ENCODE measurements around the gene ENDOV. TPM values are rescaled to one million over a fixed set of nuclear protein-coding genes. Genes with fewer than 3 reads are reported as not detected.

Gene ENDOV
- total and polyA plus RNA-seq, 2 donors (not counting 1 experiment from before 2014, with no cell fraction given): 13.1 to 28.7 TPM

- TF ChIP-seq EZH2 (IDR thresholded peaks at IDR 0.05; ENCODE audit: low read length, missing control alignments): no peak
- no peak for TF ChIP-seq CTCF (conservative IDR thresholded peaks at IDR 0.05 in 1 of 2, IDR thresholded peaks at IDR 0.05 in 1 of 2; ENCODE audit: low read depth in 1 of 2, low read length in 2 of 2)
- no peak overlapping the region for H3K27ac ChIP-seq (ENCODE audit: insufficient read depth, low read length)
- H3K4me3 ChIP-seq (replicated peaks in 1 of 4; ENCODE audit: control extremely low read depth in 1 of 4, insufficient read depth in 1 of 4, low read depth in 3 of 4, low read length in 4 of 4): no peak overlapping the region
- no peak overlapping the region for H2AFZ ChIP-seq (ENCODE audit: low read length)
- no peaks in the 10 kb centered on the region for H4K20me1 ChIP-seq (ENCODE audit: control insufficient read depth, extremely low read depth, insufficient read depth, low read length)
- H3K79me2 ChIP-seq (ENCODE audit: control insufficient read depth, insufficient read depth, low read length): no peaks in the 10 kb centered on the region
- H3K4me2 ChIP-seq (ENCODE audit: extremely low read depth, insufficient read depth, low read length): no peak overlapping the region
- no peaks in the 10 kb centered on the region for H3K4me1 ChIP-seq (ENCODE audit: control insufficient read depth, extremely low read depth, insufficient read depth, low read length)
- no peaks in the 10 kb centered on the region for H3K9me3 ChIP-seq (ENCODE audit: control insufficient read depth, insufficient read depth, low read depth, low read length)
- DNase-seq (ENCODE audit: low read depth in 2 of 2): no peak
- H3K9ac ChIP-seq (ENCODE audit: insufficient read depth, low read length): no peak overlapping the region
- H3K36me3 ChIP-seq (ENCODE audit: control insufficient read depth, insufficient read depth, low read length): peaks cover 49% of the 10 kb centered on the region
- H3K27me3 ChIP-seq (ENCODE audit: control insufficient read depth, insufficient read depth, low read length): no peaks in the 10 kb centered on the region
These were observed 37.2 kb upstream of the ENDOV start for GRCh38 chr17:80377798-80378197.

- H4K20me1 ChIP-seq (ENCODE audit: control insufficient read depth, extremely low read depth, insufficient read depth, low read length): no peaks in the 10 kb centered on the region
- DNase-seq (ENCODE audit: low read depth in 2 of 2): no peak
- no peaks in the 10 kb centered on the region for H3K27me3 ChIP-seq (ENCODE audit: control insufficient read depth, insufficient read depth, low read length)
- H3K4me2 ChIP-seq (ENCODE audit: extremely low read depth, insufficient read depth, low read length): no peak overlapping the region
- no peak overlapping the region for H3K27ac ChIP-seq (ENCODE audit: insufficient read depth, low read length)
- no peak overlapping the region for H2AFZ ChIP-seq (ENCODE audit: low read length)
- H3K36me3 ChIP-seq (ENCODE audit: control insufficient read depth, insufficient read depth, low read length): peaks cover 49% of the 10 kb centered on the region
- no peaks in the 10 kb centered on the region for H3K9me3 ChIP-seq (ENCODE audit: control insufficient read depth, insufficient read depth, low read depth, low read length)
- no peaks in the 10 kb centered on the region for H3K79me2 ChIP-seq (ENCODE audit: control insufficient read depth, insufficient read depth, low read length)
- H3K9ac ChIP-seq (ENCODE audit: insufficient read depth, low read length): no peak overlapping the region
- H3K4me3 ChIP-seq (replicated peaks in 1 of 4; ENCODE audit: control extremely low read depth in 1 of 4, insufficient read depth in 1 of 4, low read depth in 3 of 4, low read length in 4 of 4): no peak overlapping the region
- H3K4me1 ChIP-seq (ENCODE audit: control insufficient read depth, extremely low read depth, insufficient read depth, low read length): no peaks in the 10 kb centered on the region
- TF ChIP-seq EZH2 (IDR thresholded peaks at IDR 0.05; ENCODE audit: low read length, missing control alignments): no peak
These were observed 35.6 kb upstream of the ENDOV start for GRCh38 chr17:80379348-80379747.

GRCh38 chr17:80380068-80380467 is 34.9 kb upstream of the ENDOV start:
- Histone ChIP-seq H3K4me3 (replicated peaks in 1 of 4; ENCODE audit: control extremely low read depth in 1 of 4, insufficient read depth in 1 of 4, low read depth in 3 of 4, low read length in 4 of 4) (no peak overlapping the region), H3K79me2 (ENCODE audit: control insufficient read depth, insufficient read depth, low read length) (no peaks in the 10 kb centered on the region), H3K9ac (ENCODE audit: insufficient read depth, low read length) (no peak overlapping the region), H3K27me3 (ENCODE audit: control insufficient read depth, insufficient read depth, low read length) (no peaks in the 10 kb centered on the region), H2AFZ (ENCODE audit: low read length) (no peak overlapping the region), H3K36me3 (ENCODE audit: control insufficient read depth, insufficient read depth, low read length) (peaks cover 54% of the 10 kb centered on the region), H3K4me1 (ENCODE audit: control insufficient read depth, extremely low read depth, insufficient read depth, low read length) (no peaks in the 10 kb centered on the region), H4K20me1 (ENCODE audit: control insufficient read depth, extremely low read depth, insufficient read depth, low read length) (no peaks in the 10 kb centered on the region), H3K4me2 (ENCODE audit: extremely low read depth, insufficient read depth, low read length) (no peak overlapping the region), H3K9me3 (ENCODE audit: control insufficient read depth, insufficient read depth, low read depth, low read length) (no peaks in the 10 kb centered on the region), H3K27ac (ENCODE audit: insufficient read depth, low read length) (no peak overlapping the region)
- TF ChIP-seq EZH2 (IDR thresholded peaks at IDR 0.05; ENCODE audit: low read length, missing control alignments): no peak
- no peak for TF ChIP-seq CTCF (conservative IDR thresholded peaks at IDR 0.05 in 1 of 2, IDR thresholded peaks at IDR 0.05 in 1 of 2; ENCODE audit: low read depth in 1 of 2, low read length in 2 of 2)
- DNase-seq (ENCODE audit: low read depth in 2 of 2): no peak

Measured in fibroblast of lung (primary cell).